HUES64 (cell line): ENCODE data around the gene RAB9B. TPM values are rescaled to one million over a fixed set of nuclear protein-coding genes. Genes with fewer than 3 reads are reported as not detected.
A peak's percentile ranks its signal among the peaks of the same experiment; 100 is the strongest.

Experiments used
- H3K27ac ChIP-seq: 2 replicates; pipeline ENCODE4 v1.7.0; 2013; ENCODE audit warnings: low read depth, low read length, inconsistent platforms
- H3K27me3 ChIP-seq: 2 replicates; pipeline ENCODE4 v1.6.1; 2013; ENCODE audit warnings: mild to moderate bottlenecking, low read length; ENCODE audit not compliant: insufficient read depth
- H3K36me3 ChIP-seq: 2 replicates; pipeline ENCODE4 v1.6.1; 2013; ENCODE audit warnings: mild to moderate bottlenecking, low read length; ENCODE audit not compliant: insufficient read depth
- H3K4me1 ChIP-seq: 2 replicates; pipeline ENCODE4 v1.6.1; 2013; ENCODE audit warnings: mild to moderate bottlenecking, low read length, moderate library complexity; ENCODE audit not compliant: insufficient read depth
- H3K4me3 ChIP-seq: 2 replicates; pipeline ENCODE4 v1.5.1; 2013; ENCODE audit warnings: mild to moderate bottlenecking, low read length, moderate library complexity
- H3K9ac ChIP-seq: 2 replicates; pipeline ENCODE4 v1.6.1; 2013; ENCODE audit warnings: mild to moderate bottlenecking, low read depth, low read length
- H3K9me3 ChIP-seq: 2 replicates; pipeline ENCODE4 v1.6.1; 2013; ENCODE audit warnings: low read depth, low read length; ENCODE audit not compliant: insufficient read depth
- WGBS: fragments of 150-250, 120-280 bp; methylation state at CpG from one replicate; pipeline ENCODE4 v1.1.7; 2013; ENCODE audit warnings: missing lambda C conversion rate; 5-methylcytosine and 5-hydroxymethylcytosine counted together
- polyA plus RNA-seq, 2 experiments: library from polyadenylated mRNA; stranded (reverse); fragments of 50-300 nt; gene quantifications; one replicate each; pipeline ENCODE4 v1.2.3, GENCODE V29; 2013

The RAB9B gene, protein sequence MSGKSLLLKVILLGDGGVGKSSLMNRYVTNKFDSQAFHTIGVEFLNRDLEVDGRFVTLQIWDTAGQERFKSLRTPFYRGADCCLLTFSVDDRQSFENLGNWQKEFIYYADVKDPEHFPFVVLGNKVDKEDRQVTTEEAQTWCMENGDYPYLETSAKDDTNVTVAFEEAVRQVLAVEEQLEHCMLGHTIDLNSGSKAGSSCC
- 0.70 TPM for polyA plus RNA-seq (2013, experiment 1 of 2)
- 0.89 TPM for polyA plus RNA-seq (2013, experiment 2 of 2)

DNA sequence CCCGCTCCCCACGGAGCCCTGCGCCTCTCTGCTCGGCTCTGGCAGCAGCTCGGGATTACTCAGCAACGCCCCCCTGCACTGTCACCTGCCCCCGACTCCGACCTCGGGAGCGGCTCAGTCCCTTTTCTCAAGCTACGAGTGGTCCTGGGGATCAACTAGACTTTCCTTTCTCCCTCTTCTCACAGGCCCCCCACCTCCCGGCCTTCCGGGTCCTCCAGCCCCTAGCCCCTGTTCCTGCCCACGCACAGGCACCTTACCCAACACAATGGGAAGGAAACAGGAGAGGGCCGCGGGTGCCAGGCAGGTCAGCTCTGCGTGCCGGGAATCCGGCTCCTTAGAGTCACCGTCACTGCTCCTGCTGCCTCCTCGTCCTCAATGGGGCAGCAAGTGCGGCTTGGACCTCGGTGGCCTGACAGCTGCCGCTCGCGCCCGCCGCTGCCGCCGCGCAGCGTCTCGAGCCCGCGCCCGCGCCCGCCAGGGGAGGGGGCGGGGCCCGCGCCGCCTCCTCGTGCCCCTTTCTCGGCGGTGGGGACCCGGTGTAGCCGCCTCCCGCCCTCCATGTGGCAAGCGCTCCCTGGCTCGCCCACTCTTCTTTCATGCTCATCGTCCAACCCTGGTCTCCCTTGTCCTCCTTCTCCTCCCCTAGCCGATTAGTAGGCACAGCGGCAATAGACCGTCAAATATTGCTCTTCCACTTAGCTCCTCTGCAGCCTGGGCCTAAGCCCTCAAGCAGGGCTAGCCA lies at the start of gene RAB9B:
RAB9B (minus strand) TSS at position 455 of the 742 bp plus-strand sequence. CDS start 6,473 bp downstream, outside the sequence.
- Histone ChIP-seq H3K27ac (no peak within 1 kb of the TSS), H3K9ac (no peak within 1 kb of the TSS), H3K27me3 (peaks cover 33% of the 10 kb centered on the region), H3K4me3 (peak within 1 kb of the TSS; percentile 71), H3K36me3 (no peaks in the 10 kb centered on the region), H3K4me1 (no peaks in the 10 kb centered on the region; the same call in 1 of the 2 replicates), H3K9me3 (no peaks in the 10 kb centered on the region)
- WGBS = under 1% methylated on average over 54 of the region's 54 CpGs

DNA sequence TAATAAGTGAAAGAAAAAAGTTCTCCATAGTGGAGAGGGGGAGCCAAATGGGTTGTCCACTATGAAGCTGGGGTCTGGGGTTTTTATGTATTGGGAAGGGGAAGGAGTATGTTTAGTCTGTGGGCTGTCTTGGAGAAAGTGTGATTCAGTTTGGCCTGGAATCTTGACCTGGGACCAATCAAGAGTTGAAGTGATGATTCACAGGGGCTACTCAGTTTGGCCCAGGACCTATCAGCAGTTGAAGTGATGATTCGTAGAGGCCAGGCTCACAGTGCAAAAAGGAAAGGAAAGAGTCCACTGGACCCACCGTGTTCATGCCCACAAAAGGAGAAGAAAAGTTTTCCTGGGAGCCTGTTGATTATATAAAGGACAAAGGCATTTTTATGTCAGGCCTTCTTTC lies 47.3 kb upstream of the RAB9B start:
- Histone ChIP-seq H3K36me3 (no peaks in the 10 kb centered on the region), H3K4me1 (no peaks in the 10 kb centered on the region), H3K27me3 (no peaks in the 10 kb centered on the region), H3K4me3 (no peak overlapping the region), H3K27ac (no peak overlapping the region), H3K9me3 (no peaks in the 10 kb centered on the region), H3K9ac (no peak overlapping the region)
- WGBS = 79% methylated on average over 2 of the region's 2 CpGs

DNA sequence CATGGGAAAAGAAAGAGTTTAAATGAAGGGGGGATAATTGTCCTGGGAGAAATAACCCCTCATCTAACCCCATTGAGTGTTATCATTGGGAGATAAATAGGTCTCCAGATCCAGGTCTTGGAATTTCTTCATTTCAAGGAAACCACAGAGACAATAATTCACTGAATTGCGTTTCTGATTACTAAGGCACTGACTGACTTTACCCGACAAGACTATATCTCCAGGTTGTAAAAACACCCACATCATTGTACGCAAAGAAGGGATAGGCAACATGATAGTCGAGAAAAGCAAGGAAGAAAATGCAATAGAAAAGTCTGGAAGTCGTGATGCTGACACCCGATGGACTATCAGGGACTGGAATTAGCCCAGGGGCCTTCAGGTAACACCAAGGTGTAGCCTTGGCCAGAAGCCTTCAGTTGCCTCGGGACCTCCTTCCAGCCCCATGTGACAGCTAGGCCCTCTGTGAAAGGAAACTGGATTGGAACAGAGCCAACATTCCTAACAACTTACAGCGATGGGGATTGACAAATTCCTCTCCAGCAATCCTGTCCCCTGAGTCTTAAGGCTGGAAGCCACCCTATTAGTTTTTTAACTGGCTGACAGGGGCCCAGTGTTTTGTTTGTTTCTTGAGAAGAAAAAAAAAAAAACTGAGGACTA lies 46.5 kb upstream of the RAB9B start:
- H3K9me3 ChIP-seq = no peaks in the 10 kb centered on the region
- H3K36me3 ChIP-seq = no peaks in the 10 kb centered on the region
- no peaks in the 10 kb centered on the region for H3K4me1 ChIP-seq
- no peak overlapping the region for H3K27ac ChIP-seq
- H3K27me3 ChIP-seq = no peaks in the 10 kb centered on the region
- H3K9ac ChIP-seq = no peak overlapping the region
- WGBS = 75% methylated on average over 8 of the region's 8 CpGs
- no peak overlapping the region for H3K4me3 ChIP-seq

DNA sequence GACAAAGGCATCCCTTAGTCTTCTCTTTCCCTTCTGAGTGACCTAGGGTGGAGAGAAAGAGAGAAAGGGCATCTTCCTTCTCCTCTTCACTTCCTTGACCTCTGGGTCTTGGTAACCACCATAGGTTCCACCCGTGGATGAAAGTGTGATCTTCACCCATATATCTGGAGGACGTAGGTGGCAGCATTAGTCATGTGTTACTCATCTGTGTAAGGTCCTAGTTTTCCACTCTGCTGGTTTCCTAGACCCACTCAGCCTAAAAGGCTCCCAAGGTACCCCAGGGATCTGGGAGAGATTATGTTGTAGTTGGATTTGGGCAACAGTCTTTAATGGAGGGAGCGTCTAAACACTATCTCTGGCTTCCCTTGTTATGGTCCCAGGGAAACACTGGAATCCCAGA lies 45.5 kb upstream of the RAB9B start:
- 84% methylated on average over 2 of the region's 3 CpGs for WGBS
- no peaks in the 10 kb centered on the region for H3K36me3 ChIP-seq
- no peak overlapping the region for H3K27ac ChIP-seq
- H3K9me3 ChIP-seq = no peaks in the 10 kb centered on the region
- no peaks in the 10 kb centered on the region for H3K27me3 ChIP-seq
- no peaks in the 10 kb centered on the region for H3K4me1 ChIP-seq
- H3K4me3 ChIP-seq = no peak overlapping the region
- H3K9ac ChIP-seq = no peak overlapping the region

DNA sequence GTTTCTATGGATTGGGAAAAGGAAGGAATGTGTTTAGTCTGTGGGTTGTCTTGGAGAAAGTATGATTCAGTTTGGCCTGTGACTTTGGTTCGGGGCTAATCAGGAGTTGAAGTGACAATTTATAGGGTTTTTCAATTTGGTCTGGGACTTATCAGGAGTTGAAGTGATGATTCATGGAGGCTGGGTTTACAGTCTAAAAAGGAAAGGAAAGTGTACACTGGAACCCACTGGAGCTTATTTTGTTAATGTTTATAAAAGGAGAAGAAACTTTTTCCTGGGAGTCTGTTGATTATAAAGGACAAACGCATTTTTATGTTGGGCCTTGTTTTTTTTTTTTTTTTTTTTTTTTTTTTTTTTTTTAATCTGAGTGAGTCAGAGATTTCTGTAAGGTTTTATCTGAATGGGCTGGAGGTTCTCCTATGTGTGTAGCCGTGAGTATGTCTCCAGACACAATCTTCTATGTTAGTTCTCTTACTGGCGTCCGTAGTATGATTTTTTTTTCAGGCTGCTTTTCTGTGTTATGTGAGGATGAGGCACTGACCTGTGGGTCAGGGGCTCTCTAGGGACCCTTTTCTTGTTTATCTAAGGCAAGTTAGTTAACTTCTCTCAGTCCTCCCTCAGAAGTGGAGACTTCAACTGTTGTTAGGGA lies 33.0 kb upstream of the RAB9B start:
- Histone ChIP-seq H3K36me3 (no peaks in the 10 kb centered on the region), H3K9me3 (no peaks in the 10 kb centered on the region), H3K9ac (no peak overlapping the region), H3K4me1 (no peaks in the 10 kb centered on the region), H3K27me3 (no peaks in the 10 kb centered on the region), H3K4me3 (no peak overlapping the region), H3K27ac (no peak overlapping the region)
- WGBS = 97% methylated on average over 5 of the region's 5 CpGs

DNA sequence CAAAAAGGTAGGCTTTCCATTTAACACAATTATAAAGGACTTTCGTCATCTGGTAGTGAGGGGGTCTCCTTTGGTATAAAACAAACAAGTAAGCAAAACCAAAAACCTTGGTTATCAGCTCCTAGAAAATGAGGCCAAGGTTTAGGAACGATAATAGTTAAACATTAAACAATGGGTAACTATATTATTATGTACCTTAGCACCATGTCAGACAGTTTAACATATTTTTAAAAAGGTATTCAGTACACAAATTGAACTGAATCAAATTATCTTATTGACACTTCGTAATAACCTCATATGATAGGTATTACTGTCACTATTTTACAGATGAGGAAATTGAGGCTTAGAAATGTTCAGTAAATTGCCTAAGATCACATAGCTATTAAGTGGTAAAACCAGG lies 32.1 kb upstream of the RAB9B start:
- no peak overlapping the region for H3K27ac ChIP-seq
- H3K4me3 ChIP-seq = no peak overlapping the region
- H3K36me3 ChIP-seq = no peaks in the 10 kb centered on the region
- no peaks in the 10 kb centered on the region for H3K9me3 ChIP-seq
- no CpG with 5 or more reads among the region's 3 CpGs for WGBS
- no peaks in the 10 kb centered on the region for H3K4me1 ChIP-seq
- no peaks in the 10 kb centered on the region for H3K27me3 ChIP-seq
- no peak overlapping the region for H3K9ac ChIP-seq

DNA sequence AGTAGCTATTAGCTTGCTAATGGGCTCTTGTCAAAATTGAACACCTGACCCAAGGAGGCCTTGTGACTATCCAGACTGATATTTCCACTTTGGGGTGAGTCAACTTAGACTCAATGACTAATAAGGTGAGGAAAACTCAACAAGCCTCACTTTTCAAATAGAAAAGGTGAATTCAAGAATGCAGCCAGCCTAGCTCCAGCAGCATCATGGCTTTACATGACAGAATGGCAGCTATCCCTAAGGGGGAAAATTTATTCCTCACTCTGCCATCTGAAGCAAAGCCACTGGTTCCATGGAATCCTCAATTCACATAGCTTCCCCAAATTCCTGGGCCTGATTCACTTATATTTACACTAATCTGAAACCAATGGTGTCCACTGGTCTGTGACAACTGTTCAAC lies 29.1 kb upstream of the RAB9B start:
- Histone ChIP-seq H3K9me3 (no peaks in the 10 kb centered on the region), H3K27me3 (no peaks in the 10 kb centered on the region), H3K9ac (no peak overlapping the region), H3K36me3 (no peaks in the 10 kb centered on the region), H3K4me1 (no peaks in the 10 kb centered on the region), H3K27ac (no peak overlapping the region), H3K4me3 (no peak overlapping the region)

DNA sequence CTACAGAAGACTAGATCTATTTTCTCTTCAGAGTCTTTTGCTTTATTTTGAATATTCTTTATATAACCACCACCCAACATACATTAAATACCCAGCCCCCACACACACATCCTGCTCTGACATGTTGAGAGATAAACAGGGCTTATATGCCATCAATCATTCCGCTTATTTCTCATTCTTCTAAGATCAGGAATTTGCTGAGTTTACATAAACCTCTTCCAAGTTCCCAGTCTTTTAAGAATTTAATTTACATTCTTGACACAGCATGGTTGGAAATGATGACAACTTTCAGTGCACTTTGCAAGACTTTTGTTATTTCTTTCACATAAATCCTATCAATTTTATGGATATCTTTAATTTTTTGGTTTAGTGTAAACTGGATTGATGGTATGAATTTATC lies 17.5 kb upstream of the RAB9B start:
- H3K36me3 ChIP-seq = no peaks in the 10 kb centered on the region
- no peaks in the 10 kb centered on the region for H3K4me1 ChIP-seq
- H3K4me3 ChIP-seq = no peak overlapping the region
- H3K9ac ChIP-seq = no peak overlapping the region
- no peaks in the 10 kb centered on the region for H3K27me3 ChIP-seq
- WGBS = 89% methylated on average over 1 of the region's 1 CpG
- H3K27ac ChIP-seq = no peak overlapping the region
- H3K9me3 ChIP-seq = no peaks in the 10 kb centered on the region

DNA sequence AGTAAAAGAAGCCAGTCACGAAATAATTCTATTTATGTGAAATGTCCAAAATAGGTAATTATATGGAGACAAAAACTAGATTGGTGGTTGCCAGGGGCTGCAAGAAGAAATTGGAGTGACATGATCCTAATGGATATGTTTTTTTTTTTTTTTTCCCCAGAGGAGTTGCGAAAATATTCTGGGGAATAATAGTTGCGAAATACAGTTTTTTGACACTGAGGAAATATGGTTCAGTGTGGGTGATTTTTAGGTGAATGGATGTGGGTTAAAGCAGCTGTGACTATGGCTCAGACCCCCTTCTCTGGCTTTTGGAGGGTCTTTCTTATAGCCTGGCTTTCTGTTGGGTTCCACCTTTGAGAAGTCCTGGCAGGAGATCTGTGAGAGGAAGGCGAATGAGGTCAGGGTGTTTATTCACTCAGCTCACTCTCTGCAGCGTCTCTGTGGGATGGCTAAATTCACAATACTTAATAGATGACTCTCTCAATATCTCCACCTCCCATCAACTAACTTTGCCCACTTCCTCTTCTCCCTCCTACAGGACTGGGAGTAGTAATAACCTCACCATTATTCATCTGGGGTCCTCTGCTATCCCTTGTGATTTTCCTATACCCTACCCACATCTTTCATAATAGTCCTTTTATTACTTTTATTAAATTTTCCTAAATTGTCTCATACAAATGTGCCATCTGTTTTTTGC lies 15.3 kb upstream of the RAB9B start:
- no peak overlapping the region for H3K27ac ChIP-seq
- no peak overlapping the region for H3K4me3 ChIP-seq
- 84% methylated on average over 5 of the region's 5 CpGs for WGBS
- H3K4me1 ChIP-seq = no peaks in the 10 kb centered on the region
- H3K9me3 ChIP-seq = no peaks in the 10 kb centered on the region
- H3K9ac ChIP-seq = no peak overlapping the region
- H3K36me3 ChIP-seq = no peaks in the 10 kb centered on the region
- no peaks in the 10 kb centered on the region for H3K27me3 ChIP-seq

DNA sequence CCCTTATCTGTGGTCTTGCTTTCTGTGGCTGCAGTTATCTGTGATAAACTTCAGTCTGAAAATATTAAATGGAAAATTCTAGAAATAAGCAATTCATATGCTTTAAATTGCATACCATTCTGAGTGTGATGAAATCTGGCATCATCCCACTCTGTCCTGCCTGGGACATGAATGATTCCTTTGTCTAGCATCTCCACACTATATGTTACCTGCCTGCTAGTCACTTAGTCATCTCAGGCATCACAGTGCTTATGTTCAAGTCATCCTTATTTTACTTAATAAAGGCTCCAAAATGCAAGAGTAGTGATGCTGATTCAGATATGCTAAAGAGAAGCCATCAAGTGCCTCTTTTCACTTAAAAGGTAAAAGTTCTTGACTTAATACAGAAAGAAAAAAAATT lies 14.3 kb upstream of the RAB9B start:
- H3K36me3 ChIP-seq = no peaks in the 10 kb centered on the region
- H3K27me3 ChIP-seq = no peaks in the 10 kb centered on the region
- H3K9me3 ChIP-seq = no peaks in the 10 kb centered on the region
- H3K27ac ChIP-seq = no peak overlapping the region
- no peak overlapping the region for H3K4me3 ChIP-seq
- H3K9ac ChIP-seq = no peak overlapping the region
- H3K4me1 ChIP-seq = no peaks in the 10 kb centered on the region
